ENCODE data around the gene PYCARD. TPM values are rescaled to one million over a fixed set of nuclear protein-coding genes. Genes with fewer than 3 reads are reported as not detected.
"Not testable (repeated sequence)": the region's sequence is repeated elsewhere in the genome, so short reads cannot be mapped to it uniquely, and the experiment has no call there.

The PYCARD gene
- total RNA-seq, 4 donors from 2014 or later: 27.8 to 64.5 (median 46.7) TPM

DNA sequence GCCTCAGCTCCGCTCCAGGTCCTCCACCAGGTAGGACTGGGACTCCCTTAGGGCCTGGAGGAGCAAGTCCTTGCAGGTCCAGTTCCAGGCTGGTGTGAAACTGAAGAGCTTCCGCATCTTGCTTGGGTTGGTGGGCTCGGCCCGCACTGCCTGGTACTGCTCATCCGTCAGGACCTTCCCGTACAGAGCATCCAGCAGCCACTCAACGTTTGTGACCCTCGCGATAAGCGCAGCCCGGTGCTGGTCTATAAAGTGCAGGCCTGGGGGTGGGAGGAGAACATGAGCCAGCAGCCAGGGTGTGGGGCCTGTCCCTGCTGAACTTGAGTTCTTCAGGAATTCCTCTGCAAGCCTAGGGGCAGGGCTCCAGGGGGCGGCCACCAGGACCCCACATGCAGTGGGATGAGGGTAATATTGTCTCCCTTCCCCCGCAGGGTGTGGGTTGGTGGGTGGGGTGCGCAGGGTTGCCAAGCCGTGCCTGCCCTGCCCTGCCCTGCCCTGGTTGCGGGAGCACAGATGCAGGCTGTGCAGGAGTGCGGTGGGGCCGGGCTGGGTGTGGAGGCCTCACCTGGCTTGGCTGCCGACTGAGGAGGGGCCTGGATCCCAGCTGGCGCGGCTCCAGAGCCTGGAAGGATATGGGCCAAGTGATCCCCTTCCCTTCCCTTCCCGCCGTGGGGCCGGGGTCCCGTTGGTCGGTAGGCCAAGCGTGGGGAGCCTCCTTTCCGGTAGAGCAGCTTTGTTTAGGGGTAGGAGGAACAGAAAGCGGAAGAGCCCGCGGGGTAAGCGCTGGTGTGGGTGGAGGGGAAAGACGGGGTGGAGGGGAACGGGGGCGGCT, 762 bp downstream of the PYCARD start:
- no peak for DNase-seq (ENCODE audit: low spot score in 2 of 2)
- no peaks in the 10 kb centered on the region for H3K27me3 ChIP-seq
- 18 to 24% methylated on average over 8 to 23 of the region's 35 CpGs for WGBS, 2 donors
- no peaks in the 10 kb centered on the region for H3K9me3 ChIP-seq
- peak overlapping the region; percentile 11 to 66 (median 50) for H3K27ac ChIP-seq
- peaks cover 0 to 36% (median 17%) of the 10 kb centered on the region in 4 donors for H3K4me1 ChIP-seq
- peak overlapping the region; percentile 53 to 80 (median 65) for H3K4me3 ChIP-seq
- H3K36me3 ChIP-seq: peaks cover 0 to 33% (median 0%) of the 10 kb centered on the region in 3 donors
- TF ChIP-seq, protein P1, sequence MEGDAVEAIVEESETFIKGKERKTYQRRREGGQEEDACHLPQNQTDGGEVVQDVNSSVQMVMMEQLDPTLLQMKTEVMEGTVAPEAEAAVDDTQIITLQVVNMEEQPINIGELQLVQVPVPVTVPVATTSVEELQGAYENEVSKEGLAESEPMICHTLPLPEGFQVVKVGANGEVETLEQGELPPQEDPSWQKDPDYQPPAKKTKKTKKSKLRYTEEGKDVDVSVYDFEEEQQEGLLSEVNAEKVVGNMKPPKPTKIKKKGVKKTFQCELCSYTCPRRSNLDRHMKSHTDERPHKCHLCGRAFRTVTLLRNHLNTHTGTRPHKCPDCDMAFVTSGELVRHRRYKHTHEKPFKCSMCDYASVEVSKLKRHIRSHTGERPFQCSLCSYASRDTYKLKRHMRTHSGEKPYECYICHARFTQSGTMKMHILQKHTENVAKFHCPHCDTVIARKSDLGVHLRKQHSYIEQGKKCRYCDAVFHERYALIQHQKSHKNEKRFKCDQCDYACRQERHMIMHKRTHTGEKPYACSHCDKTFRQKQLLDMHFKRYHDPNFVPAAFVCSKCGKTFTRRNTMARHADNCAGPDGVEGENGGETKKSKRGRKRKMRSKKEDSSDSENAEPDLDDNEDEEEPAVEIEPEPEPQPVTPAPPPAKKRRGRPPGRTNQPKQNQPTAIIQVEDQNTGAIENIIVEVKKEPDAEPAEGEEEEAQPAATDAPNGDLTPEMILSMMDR (IDR thresholded peaks at IDR 0.05): no peak
- no peak for TF ChIP-seq EP300 (IDR thresholded peaks at IDR 0.05)
- no peak for TF ChIP-seq POLR2A (IDR thresholded peaks at IDR 0.05)

DNA sequence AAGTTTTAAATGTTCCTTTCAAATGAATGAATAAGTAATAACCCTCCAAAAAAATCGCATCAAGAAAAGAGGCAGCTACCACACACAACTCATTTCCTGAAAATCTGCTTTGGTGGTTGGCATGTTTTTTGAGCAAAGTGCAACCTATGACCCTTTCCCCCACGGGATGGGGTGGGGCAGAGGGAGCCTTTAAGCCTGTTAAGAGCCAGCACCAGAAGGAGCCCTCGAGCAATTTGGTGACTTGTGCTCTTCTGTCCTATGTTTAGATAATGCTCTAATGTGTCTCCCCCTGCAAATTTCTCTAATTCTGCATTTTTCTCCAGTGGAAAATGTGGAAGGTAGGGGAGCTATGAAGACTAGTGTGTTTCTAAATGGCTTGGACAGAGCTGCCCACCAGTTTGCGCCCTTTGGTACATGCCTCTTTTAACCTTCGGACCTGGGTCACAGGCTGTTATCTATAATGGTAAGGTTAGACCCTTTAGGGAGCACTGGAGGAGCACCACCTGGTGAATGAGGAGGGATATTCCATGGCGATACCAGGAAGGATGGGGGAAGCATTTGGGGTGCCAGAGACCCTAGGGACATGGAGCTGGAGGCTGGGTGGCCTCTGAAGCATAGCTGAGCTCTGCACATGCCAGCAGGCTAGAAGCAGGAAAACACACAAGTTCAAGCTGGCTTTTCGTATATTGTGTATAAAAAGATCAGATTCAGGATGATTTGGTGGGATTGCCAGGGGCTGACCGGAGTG, 1.6 kb downstream of the PYCARD start:
- no peak for DNase-seq (ENCODE audit: low spot score in 2 of 2)
- Histone ChIP-seq H3K36me3 (peaks cover 0 to 41% (median 0%) of the 10 kb centered on the region in 3 donors), H3K4me3 (peak overlapping the region in 2 of 4 donors; percentile 61 to 80), H3K27ac (peak overlapping the region in 1 of 4 donors; percentile 66), H3K4me1 (peaks cover 0 to 36% (median 17%) of the 10 kb centered on the region in 4 donors), H3K9me3 (no peaks in the 10 kb centered on the region), H3K27me3 (no peaks in the 10 kb centered on the region)
- TF ChIP-seq, protein P1 (IDR thresholded peaks at IDR 0.05): no peak
- TF ChIP-seq EP300 (IDR thresholded peaks at IDR 0.05) (no peak), POLR2A (IDR thresholded peaks at IDR 0.05) (no peak)
- WGBS, 2 donors: 48 to 55% methylated on average over 8 of the region's 8 CpGs

DNA sequence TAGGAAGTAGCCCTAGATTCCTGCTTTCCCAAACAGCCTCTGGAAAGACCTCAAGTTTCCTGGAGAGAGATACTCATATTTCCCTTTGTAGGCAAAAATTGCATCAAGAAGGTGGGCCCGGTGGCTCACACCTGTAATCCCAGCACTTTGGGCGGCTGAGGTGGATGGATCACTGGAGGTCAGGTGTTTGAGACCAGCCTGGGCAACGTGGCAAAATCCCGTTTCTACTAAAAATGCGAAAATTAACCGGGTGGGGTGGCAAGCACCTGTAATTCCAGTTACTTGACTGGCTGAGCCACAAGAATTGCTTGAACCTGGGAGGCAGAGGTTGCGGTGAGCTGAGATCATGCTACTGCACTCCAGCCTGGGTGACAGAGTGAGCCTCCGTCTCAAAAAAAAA, 2.4 kb downstream of the PYCARD start:
- Histone ChIP-seq H3K36me3 (peaks cover 0 to 50% (median 0%) of the 10 kb centered on the region in 3 donors), H3K4me1 (peaks cover 0 to 36% (median 17%) of the 10 kb centered on the region in 4 donors)
- not testable (repeated sequence) for H3K27ac ChIP-seq; H3K27me3 ChIP-seq; H3K9me3 ChIP-seq; H3K4me3 ChIP-seq; DNase-seq (ENCODE audit: low spot score in 2 of 2)
- WGBS, 2 donors: 88% methylated on average over 8 of the region's 8 CpGs

DNA sequence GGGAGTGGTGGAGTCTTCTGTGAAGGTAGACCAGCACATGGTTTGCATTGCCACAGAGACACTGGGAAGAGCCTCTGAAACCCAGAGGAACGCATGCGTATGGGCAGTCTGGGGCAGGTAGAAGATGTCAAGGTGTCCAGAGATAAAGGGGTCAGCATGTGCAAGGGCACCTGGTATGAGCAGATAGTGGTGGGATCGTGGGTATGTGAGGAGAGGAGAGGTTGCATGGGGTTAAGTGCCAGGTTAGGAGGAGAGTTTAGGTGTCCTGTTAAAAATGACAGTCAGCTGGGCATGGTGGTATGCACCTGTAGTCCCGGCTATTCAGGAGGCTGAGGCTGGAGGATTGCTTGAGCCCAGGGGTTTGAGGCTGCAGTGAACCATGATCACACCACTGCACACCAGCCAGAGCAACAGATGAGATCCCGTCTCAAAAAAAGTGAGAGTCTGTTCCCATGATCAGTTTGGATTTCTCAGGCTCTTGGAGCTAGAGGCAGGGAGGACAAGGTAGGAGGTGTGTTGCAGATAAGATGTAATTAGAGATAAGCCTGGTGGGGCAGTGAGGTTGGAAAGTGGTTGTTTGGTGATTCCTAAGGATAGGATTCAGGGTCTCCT, 3.0 kb downstream of the PYCARD start:
- Histone ChIP-seq H3K9me3 (no peaks in the 10 kb centered on the region), H3K4me1 (peaks cover 0 to 36% (median 17%) of the 10 kb centered on the region in 4 donors), H3K27ac (no peak overlapping the region), H3K4me3 (no peak overlapping the region), H3K36me3 (peaks cover 0 to 56% (median 0%) of the 10 kb centered on the region in 3 donors), H3K27me3 (no peaks in the 10 kb centered on the region)
- TF ChIP-seq, protein P1 (IDR thresholded peaks at IDR 0.05): no peak
- no peak for DNase-seq (ENCODE audit: low spot score in 2 of 2)
- WGBS, 2 donors: 87 to 90% methylated on average over 5 of the region's 5 CpGs

DNA sequence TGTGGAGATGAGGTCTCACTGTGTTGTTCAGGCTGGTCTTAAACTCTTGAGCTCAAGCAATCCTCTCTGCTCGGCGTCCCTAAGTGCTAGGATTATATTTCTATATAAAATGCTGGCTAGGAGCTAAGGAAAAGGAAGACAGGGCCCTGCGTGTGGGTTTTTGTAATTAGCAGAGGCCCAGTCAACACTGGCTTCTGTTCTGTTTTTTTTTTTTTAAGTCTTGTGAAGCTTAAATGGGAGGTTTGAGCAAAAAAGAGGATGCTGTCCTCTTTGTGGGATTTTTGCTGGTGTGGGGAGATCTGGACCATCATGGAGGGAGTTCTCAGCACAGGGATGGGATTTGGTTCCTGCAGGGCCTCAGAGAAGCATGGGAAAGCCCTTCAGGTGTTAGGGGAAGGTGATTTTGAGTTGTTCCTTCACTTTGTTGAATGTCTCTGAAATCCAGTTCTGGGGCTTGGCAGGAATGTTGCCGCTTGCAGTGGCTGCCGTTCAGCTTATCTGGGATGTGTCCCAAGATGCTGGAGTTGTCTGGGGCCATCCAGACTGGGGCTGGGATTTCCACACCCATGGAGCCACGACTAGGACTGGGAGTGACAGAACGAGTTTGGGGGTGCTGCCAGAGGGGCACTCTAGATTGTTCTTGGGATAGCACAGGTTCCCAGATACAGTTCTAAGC, 4.2 kb downstream of the PYCARD start:
- Histone ChIP-seq H3K27me3 (no peaks in the 10 kb centered on the region), H3K9me3 (no peaks in the 10 kb centered on the region), H3K4me1 (peaks cover 0 to 29% (median 17%) of the 10 kb centered on the region in 4 donors), H3K27ac (no peak overlapping the region), H3K4me3 (no peak overlapping the region), H3K36me3 (peaks cover 0 to 68% (median 0%) of the 10 kb centered on the region in 3 donors)
- TF ChIP-seq, protein P1 (IDR thresholded peaks at IDR 0.05): no peak
- TF ChIP-seq EP300 (IDR thresholded peaks at IDR 0.05): no peak
- TF ChIP-seq POLR2A (IDR thresholded peaks at IDR 0.05): no peak
- DNase-seq (ENCODE audit: low spot score in 2 of 2): no peak
- WGBS, 2 donors: 59 to 68% methylated on average over 7 of the region's 7 CpGs

All from tibial nerve (tissue), 4 donors.